ENCODE measurements around the gene ZC3H13.

ZC3H13 gene

GRCh38 chr13:46058268-46058667, 5.7 kb upstream of the ZC3H13 start:
- DNase-seq, result no peak

GRCh38 chr13:46057256-46058015, 4.9 kb upstream of the ZC3H13 start:
- no peak for DNase-seq

GRCh38 chr13:46053162-46054012, 841 bp upstream of the ZC3H13 start:
- no peak for DNase-seq

GRCh38 chr13:46051968-46052318, 603 bp downstream of the ZC3H13 start:
- no peak for DNase-seq

GRCh38 chr13:46050771-46051170, 1.8 kb downstream of the ZC3H13 start:
- DNase-seq, result no peak

GRCh38 chr13:46045424-46045823, 7.1 kb downstream of the ZC3H13 start:
- no peak for DNase-seq

GRCh38 chr13:46043647-46044046, 8.9 kb downstream of the ZC3H13 start:
- DNase-seq, result no peak

GRCh38 chr13:46041419-46041839, 11.1 kb downstream of the ZC3H13 start:
- DNase-seq, result no peak

GRCh38 chr13:46040763-46041162, 11.8 kb downstream of the ZC3H13 start:
- DNase-seq, result no peak

- no peak for DNase-seq
Observed at GRCh38 chr13:46039411-46040182, 12.9 kb downstream of the ZC3H13 start.

- DNase-seq, result no peak
Observed at GRCh38 chr13:46038296-46038695, 14.2 kb downstream of the ZC3H13 start.

GRCh38 chr13:46035066-46035465, 17.5 kb downstream of the ZC3H13 start:
- DNase-seq, result no peak

- DNase-seq, result no peak
Observed at GRCh38 chr13:46032341-46032740, 20.2 kb downstream of the ZC3H13 start.

GRCh38 chr13:46031581-46032263, 20.8 kb downstream of the ZC3H13 start:
- no peak for DNase-seq

GRCh38 chr13:46025157-46025556, 27.4 kb downstream of the ZC3H13 start:
- DNase-seq, result no peak

- no peak for DNase-seq
Observed at GRCh38 chr13:46022481-46022880, 30.1 kb downstream of the ZC3H13 start.

- no peak for DNase-seq
Observed at GRCh38 chr13:46016216-46016615, 36.3 kb downstream of the ZC3H13 start.

- DNase-seq, result no peak
Observed at GRCh38 chr13:46015366-46015765, 37.2 kb downstream of the ZC3H13 start.

- no peak for DNase-seq
Observed at GRCh38 chr13:46012404-46012803, 40.1 kb downstream of the ZC3H13 start.

- no peak for DNase-seq
Observed at GRCh38 chr13:46010148-46010547, 42.4 kb downstream of the ZC3H13 start.

- DNase-seq, result no peak
Observed at GRCh38 chr13:46008631-46009030, 43.9 kb downstream of the ZC3H13 start.

- DNase-seq, result no peak
Observed at GRCh38 chr13:46006688-46007452, 45.7 kb downstream of the ZC3H13 start.
